GM21737 (cell line): ENCODE measurements around the gene MPP2.
"Not testable (repeated sequence)": the region's sequence is repeated elsewhere in the genome, so short reads cannot be mapped to it uniquely, and the experiment has no call there.

Source experiments
- ATAC-seq: cut with Tn5 transposase; IDR thresholded peaks from one replicate; pipeline ENCODE4 v1.9.1; 2021; ENCODE audit warnings: mild to moderate bottlenecking, moderate library complexity; ENCODE audit not compliant: unreplicated experiment

The MPP2 gene

GRCh38 chr17:43932357-43932756 lies 25.0 kb upstream of the MPP2 start:
- ATAC-seq = no peak

- no peak for ATAC-seq
Measured at GRCh38 chr17:43931062-43931571, 23.8 kb upstream of the MPP2 start.

GRCh38 chr17:43928609-43929008 lies 21.3 kb upstream of the MPP2 start:
- ATAC-seq = no peak

- ATAC-seq = not testable (repeated sequence)
Measured at GRCh38 chr17:43927929-43928328, 20.6 kb upstream of the MPP2 start.

GRCh38 chr17:43927060-43927864 lies 19.9 kb upstream of the MPP2 start:
- ATAC-seq = no peak

GRCh38 chr17:43924558-43924957 lies 17.2 kb upstream of the MPP2 start:
- ATAC-seq = no peak

- ATAC-seq = no peak
Measured at GRCh38 chr17:43920500-43921095, 13.3 kb upstream of the MPP2 start.

GRCh38 chr17:43918026-43918389 lies 10.7 kb upstream of the MPP2 start:
- no peak for ATAC-seq

GRCh38 chr17:43917348-43918025 lies 10.2 kb upstream of the MPP2 start:
- ATAC-seq = no peak

- ATAC-seq = no peak
Measured at GRCh38 chr17:43917016-43917347, 9.6 kb upstream of the MPP2 start.

- no peak for ATAC-seq
Measured at GRCh38 chr17:43916385-43916784, 9.0 kb upstream of the MPP2 start.

GRCh38 chr17:43915559-43915958 lies 8.2 kb upstream of the MPP2 start:
- ATAC-seq = no peak

- no peak for ATAC-seq
Measured at GRCh38 chr17:43914451-43914850, 7.1 kb upstream of the MPP2 start.

GRCh38 chr17:43913584-43913983 lies 6.2 kb upstream of the MPP2 start:
- ATAC-seq = no peak

GRCh38 chr17:43912635-43913304 lies 5.4 kb upstream of the MPP2 start:
- ATAC-seq = no peak

- ATAC-seq = no peak
Measured at GRCh38 chr17:43911904-43912303, 4.6 kb upstream of the MPP2 start.

GRCh38 chr17:43909537-43910231 lies 2.3 kb upstream of the MPP2 start:
- ATAC-seq = no peak

- no peak for ATAC-seq
Measured at GRCh38 chr17:43907998-43908721, 824 bp upstream of the MPP2 start.

- ATAC-seq = no peak
Measured at GRCh38 chr17:43906951-43907424, 348 bp downstream of the MPP2 start.
